ENCODE results near the gene SYNE3. TPM values are rescaled to one million over a fixed set of nuclear protein-coding genes. Genes with fewer than 3 reads are reported as not detected.

Gene SYNE3
- total and polyA plus RNA-seq, 10 of the 15 experiments (the other 5 are each of a cell fraction or from before 2014, with no cell fraction given), result 1.4 to 44.1 (median 13.4) TPM

DNA sequence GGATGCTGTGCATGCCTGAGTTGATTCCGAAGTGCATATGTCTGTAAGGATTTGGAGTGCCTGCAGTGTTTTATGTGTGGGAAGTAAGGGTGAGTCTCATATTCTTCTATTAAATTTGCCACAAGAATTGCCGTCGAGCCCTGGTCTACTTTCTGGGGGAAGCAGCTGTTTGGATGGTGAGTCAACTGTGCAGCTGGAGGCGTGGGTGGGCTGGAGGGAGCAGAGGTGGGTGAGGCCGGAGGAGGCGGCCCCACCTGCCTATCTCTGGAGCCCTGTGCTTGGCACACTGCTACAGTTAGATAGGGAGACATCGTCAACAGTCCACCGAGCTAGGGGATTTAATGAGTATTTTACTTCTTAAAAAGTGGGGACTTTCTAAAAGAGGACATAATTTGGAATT lies 28.1 kb upstream of the SYNE3 start (continued):
- TF ChIP-seq, protein P1, sequence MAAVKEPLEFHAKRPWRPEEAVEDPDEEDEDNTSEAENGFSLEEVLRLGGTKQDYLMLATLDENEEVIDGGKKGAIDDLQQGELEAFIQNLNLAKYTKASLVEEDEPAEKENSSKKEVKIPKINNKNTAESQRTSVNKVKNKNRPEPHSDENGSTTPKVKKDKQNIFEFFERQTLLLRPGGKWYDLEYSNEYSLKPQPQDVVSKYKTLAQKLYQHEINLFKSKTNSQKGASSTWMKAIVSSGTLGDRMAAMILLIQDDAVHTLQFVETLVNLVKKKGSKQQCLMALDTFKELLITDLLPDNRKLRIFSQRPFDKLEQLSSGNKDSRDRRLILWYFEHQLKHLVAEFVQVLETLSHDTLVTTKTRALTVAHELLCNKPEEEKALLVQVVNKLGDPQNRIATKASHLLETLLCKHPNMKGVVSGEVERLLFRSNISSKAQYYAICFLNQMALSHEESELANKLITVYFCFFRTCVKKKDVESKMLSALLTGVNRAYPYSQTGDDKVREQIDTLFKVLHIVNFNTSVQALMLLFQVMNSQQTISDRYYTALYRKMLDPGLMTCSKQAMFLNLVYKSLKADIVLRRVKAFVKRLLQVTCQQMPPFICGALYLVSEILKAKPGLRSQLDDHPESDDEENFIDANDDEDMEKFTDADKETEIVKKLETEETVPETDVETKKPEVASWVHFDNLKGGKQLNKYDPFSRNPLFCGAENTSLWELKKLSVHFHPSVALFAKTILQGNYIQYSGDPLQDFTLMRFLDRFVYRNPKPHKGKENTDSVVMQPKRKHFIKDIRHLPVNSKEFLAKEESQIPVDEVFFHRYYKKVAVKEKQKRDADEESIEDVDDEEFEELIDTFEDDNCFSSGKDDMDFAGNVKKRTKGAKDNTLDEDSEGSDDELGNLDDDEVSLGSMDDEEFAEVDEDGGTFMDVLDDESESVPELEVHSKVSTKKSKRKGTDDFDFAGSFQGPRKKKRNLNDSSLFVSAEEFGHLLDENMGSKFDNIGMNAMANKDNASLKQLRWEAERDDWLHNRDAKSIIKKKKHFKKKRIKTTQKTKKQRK (IDR thresholded peaks at IDR 0.05; ENCODE audit: low read depth, low read length), result no peak
- TF ChIP-seq CBX5 (IDR thresholded peaks at IDR 0.05; ENCODE audit: low read depth) (no peak), EP300 (IDR thresholded peaks at IDR 0.05; ENCODE audit: borderline replicate concordance in 1 of 2, control insufficient read depth in 1 of 2, low read depth in 2 of 2, low read length in 2 of 2) (no peak), SRF (IDR thresholded peaks at IDR 0.05; ENCODE audit: low read depth in 2 of 2, low read length in 2 of 2) (no peak), ZZZ3 (IDR thresholded peaks at IDR 0.05; ENCODE audit: control insufficient read depth, insufficient read length, low read depth) (no peak), EED (IDR thresholded peaks at IDR 0.05; ENCODE audit: low read depth) (no peak)

DNA sequence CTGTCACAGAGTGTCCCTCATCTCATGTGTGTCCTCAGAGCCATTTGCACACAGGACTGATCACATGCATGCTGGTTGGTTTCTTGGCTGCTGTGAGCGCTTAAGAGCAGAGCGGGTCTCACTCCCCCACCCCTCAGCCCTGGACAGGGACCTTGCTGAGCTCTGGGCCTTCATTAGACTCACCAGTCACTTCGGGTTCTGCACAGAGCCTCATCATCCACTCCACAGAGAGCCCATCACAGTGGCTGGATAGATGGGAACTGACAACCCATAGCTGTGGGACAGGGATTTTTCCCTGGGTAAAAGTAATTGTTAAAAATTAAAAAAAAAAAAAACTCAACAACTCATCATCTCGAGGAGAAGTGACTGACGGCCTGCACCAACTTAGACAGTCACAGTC lies 26.6 kb upstream of the SYNE3 start:
- Histone ChIP-seq H3K79me2 (ENCODE audit: control insufficient read depth, insufficient read depth, low read length) (peaks cover 36% of the 10 kb centered on the region), H3K27ac (ENCODE audit: control insufficient read depth, insufficient read depth) (no peak overlapping the region), H4K20me1 (ENCODE audit: control insufficient read depth, insufficient read depth) (no peaks in the 10 kb centered on the region), H3K9me3 (replicated peaks; ENCODE audit: control insufficient read depth, insufficient read depth, low read length) (no peaks in the 10 kb centered on the region), H3K36me3 (ENCODE audit: control insufficient read depth in 2 of 2, insufficient read depth in 2 of 2, low read length in 1 of 2) (peaks cover 0 to 4% of the 10 kb centered on the region in 2 experiments; a peak in 3 of 4 replicates), H2AFZ (ENCODE audit: control insufficient read depth, low read depth, low read length) (no peak overlapping the region), H3K4me3 (no peak overlapping the region), H3K27me3 (replicated peaks in 1 of 2; ENCODE audit: control insufficient read depth in 2 of 2, insufficient read depth in 2 of 2, low read length in 1 of 2) (no peaks in the 10 kb centered on the region), H3K4me2 (ENCODE audit: control insufficient read depth, insufficient read depth) (no peak overlapping the region), H3K4me1 (ENCODE audit: control insufficient read depth, insufficient read depth, low read length) (no peaks in the 10 kb centered on the region), H3K9ac (ENCODE audit: control insufficient read depth, insufficient read depth, low read length) (no peak overlapping the region)
- no peak for ATAC-seq
- 86% methylated on average over 5 of the region's 5 CpGs for WGBS (ENCODE audit: insufficient coverage, insufficient replicate concordance, low lambda C conversion rate, missing lambda C conversion rate)
- ChIA-PET POLR2A (no interaction called here), SMC1A (ENCODE audit: uncharacterized antibody, unreplicated experiment) (no interaction called here), RAD21 (ENCODE audit: unreplicated experiment) (no interaction called here), CTCF (no interaction called here)
- FAIRE-seq, result no peak
- in situ Hi-C loops (cut with MboI) (no loop called here), intact Hi-C loops (cut with micrococcal nuclease; ENCODE audit: unreplicated experiment) (no loop called here)
- DNase-seq (ENCODE audit: low read depth, low spot score), result no peak
- TF ChIP-seq ZNF217 (IDR thresholded peaks at IDR 0.05) (no peak), RELA (IDR thresholded peaks at IDR 0.05; ENCODE audit: borderline replicate concordance, partially characterized antibody) (no peak), KAT2A (conservative IDR thresholded peaks at IDR 0.05; ENCODE audit: control insufficient read depth, low read depth, low read length) (no peak), PAX8 (IDR thresholded peaks at IDR 0.05) (no peak), BRCA1 (IDR thresholded peaks at IDR 0.05; ENCODE audit: low read depth, low read length) (no peak), POU2F2 (IDR thresholded peaks at IDR 0.05; ENCODE audit: borderline replicate concordance, low read depth, low read length) (no peak), MEF2B (IDR thresholded peaks at IDR 0.05; ENCODE audit: partially characterized antibody, poor library complexity, severe bottlenecking) (no peak), CBFB (IDR thresholded peaks at IDR 0.05; ENCODE audit: low read depth) (no peak), NR2F1 (conservative IDR thresholded peaks at IDR 0.05) (no peak), EZH2 (IDR thresholded peaks at IDR 0.05; ENCODE audit: borderline replicate concordance, control insufficient read depth, low read depth, low read length) (no peak), HDAC2 (IDR thresholded peaks at IDR 0.05) (no peak), EP300 (IDR thresholded peaks at IDR 0.05; ENCODE audit: borderline replicate concordance in 1 of 2, control insufficient read depth in 1 of 2, low read depth in 2 of 2, low read length in 2 of 2) (no peak), STAT3 (IDR thresholded peaks at IDR 0.05; ENCODE audit: low read depth, low read length) (no peak)
- TF ChIP-seq, protein P2, sequence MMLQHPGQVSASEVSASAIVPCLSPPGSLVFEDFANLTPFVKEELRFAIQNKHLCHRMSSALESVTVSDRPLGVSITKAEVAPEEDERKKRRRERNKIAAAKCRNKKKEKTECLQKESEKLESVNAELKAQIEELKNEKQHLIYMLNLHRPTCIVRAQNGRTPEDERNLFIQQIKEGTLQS (IDR thresholded peaks at IDR 0.05; ENCODE audit: borderline replicate concordance, extremely low read depth, low read depth, low read length), result no peak
- no TSS peak for BruUV-seq (replicated peaks)

Data from GM12878 (cell line).